GM13976 (cell line): ENCODE measurements around the gene SMARCA4.
"Not testable (repeated sequence)": the region's sequence is repeated elsewhere in the genome, so short reads cannot be mapped to it uniquely, and the experiment has no call there.

Source experiments
- DNase-seq: peaks from one replicate; pipeline ENCODE4 v3.0.0; 2012; ENCODE audit warnings: low spot score
- in situ Hi-C: fragments of 300-500 bp; cut with MboI; formaldehyde crosslinking; loops from one replicate; pipeline ENCODE4 v1.12.0; 2022; ENCODE audit warnings: low sequenced_read_pairs, mixed read lengths, inconsistent platforms; ENCODE audit not compliant: unreplicated experiment
- TF ChIP-seq, protein P1 (sequence below): IDR thresholded peaks from 2 replicates; pipeline ENCODE4 v1.5.1; 2012; ENCODE audit warnings: borderline replicate concordance, mild to moderate bottlenecking; ENCODE audit not compliant: insufficient read depth; ENCODE audit errors: extremely low read depth, missing control alignments, control extremely low read depth

The SMARCA4 gene

DNA sequence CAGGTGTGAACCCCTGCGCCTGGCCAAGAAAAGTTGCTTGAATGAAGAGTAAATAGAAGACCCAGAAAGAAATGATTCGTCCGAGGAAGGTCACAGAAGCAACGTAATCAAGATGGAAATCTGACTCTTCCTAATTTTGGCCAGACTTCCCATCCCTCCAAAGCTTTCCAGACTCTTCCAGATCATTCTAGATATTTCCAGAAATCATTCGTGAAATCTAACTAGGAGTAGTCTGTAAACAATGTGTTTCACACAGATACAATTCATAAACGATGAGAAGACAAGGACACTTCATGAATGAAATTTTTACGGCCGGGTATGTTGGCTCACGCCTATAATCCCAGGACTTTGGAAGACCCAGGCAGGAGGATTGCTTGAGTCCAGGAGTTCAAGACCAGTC, 119.2 kb downstream of the SMARCA4 start:
- TF ChIP-seq, protein P1, sequence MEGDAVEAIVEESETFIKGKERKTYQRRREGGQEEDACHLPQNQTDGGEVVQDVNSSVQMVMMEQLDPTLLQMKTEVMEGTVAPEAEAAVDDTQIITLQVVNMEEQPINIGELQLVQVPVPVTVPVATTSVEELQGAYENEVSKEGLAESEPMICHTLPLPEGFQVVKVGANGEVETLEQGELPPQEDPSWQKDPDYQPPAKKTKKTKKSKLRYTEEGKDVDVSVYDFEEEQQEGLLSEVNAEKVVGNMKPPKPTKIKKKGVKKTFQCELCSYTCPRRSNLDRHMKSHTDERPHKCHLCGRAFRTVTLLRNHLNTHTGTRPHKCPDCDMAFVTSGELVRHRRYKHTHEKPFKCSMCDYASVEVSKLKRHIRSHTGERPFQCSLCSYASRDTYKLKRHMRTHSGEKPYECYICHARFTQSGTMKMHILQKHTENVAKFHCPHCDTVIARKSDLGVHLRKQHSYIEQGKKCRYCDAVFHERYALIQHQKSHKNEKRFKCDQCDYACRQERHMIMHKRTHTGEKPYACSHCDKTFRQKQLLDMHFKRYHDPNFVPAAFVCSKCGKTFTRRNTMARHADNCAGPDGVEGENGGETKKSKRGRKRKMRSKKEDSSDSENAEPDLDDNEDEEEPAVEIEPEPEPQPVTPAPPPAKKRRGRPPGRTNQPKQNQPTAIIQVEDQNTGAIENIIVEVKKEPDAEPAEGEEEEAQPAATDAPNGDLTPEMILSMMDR, result no peak
- in situ Hi-C loops, result no loop called here
- no peak for DNase-seq

DNA sequence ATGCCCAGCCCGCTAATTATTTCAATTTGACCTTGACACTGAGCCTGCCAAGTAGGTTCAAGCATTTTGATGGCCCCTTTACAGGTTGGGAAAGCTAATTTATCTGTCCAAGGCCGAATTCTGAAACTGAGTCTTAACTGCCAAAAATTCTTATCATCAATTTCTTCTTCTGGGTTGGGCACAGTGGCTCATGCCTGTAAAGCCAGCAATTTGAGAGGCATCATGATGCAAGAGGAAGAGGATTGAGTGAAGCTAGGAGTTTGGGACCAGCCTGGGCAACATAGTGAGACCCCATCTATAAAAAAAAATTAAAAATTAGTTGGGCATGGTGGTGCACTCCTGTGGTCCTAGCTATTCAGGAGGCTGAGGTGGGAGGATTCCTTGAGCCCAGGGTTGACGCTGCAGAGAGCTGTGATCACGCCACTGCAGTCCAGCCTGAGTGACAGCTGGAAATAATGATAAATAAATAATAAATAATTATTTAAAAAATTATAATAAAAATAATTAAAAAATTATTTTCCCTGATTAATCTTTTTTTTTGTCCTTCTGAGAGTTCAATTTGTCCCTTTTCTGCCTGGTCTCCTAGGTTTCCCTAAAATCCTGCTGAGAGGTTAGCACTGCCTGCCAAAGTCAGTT, 127.2 kb downstream of the SMARCA4 start:
- DNase-seq, result no peak
- in situ Hi-C loops, result no loop called here
- TF ChIP-seq, protein P1, result no peak

DNA sequence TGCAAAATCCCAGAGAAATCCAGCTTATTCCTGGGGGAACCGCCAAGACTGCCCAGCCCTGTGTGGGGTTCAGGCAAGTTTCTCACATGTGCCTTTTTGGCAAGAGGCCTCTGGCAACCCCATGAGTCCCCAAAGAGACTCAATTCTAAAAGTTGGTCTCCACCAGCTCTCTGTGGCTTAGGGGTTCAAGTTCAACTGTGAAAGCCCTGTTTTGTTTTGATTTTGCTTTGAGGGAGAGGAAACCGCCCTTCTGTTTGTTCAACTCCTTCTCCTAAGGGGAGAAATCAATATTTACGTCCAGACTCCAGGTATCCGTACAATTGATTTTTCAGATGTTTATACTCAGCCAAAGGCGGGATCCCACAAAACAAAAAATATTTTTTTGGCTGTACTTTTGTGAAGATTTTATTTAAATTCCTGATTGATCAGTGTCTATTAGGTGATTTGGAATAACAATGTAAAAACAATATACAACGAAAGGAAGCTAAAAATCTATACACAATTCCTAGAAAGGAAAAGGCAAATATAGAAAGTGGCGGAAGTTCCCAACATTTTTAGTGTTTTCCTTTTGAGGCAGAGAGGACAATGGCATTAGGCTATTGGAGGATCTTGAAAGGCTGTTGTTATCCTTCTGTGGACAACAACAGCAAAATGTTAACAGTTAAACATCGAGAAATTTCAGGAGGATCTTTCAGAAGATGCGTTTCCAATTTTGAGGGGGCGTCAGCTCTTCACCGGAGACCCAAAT, 127.8 kb downstream of the SMARCA4 start:
- in situ Hi-C loops, result no loop called here
- no peak for DNase-seq

GRCh38 chr19:11089254-11090013, 128.6 kb downstream of the SMARCA4 start, which contains the start of gene LDLR:
TSS of gene LDLR (plus strand) at chr19:11089463. CDS start at chr19:11089549, 86 bp downstream.
- peak; percentile 78 for DNase-seq
- TF ChIP-seq, protein P1, result no peak
- in situ Hi-C loops, result no loop called here

More for the DNA sequence above, 127.8 kb downstream of the SMARCA4 start:
- TF ChIP-seq, protein P1, result no peak

DNA sequence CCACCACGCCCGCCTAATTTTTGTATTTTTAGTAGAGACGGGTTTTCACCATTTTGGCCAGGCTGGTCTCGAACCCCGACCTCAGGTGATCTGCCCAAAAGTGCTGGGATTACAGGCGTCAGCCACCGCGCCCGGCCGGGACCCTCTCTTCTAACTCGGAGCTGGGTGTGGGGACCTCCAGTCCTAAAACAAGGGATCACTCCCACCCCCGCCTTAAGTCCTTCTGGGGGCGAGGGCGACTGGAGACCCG, 129.1 kb downstream of the SMARCA4 start:
- in situ Hi-C loops, DNase-seq: not testable (repeated sequence)

- TF ChIP-seq, protein P1, result peak; percentile 4
- DNase-seq, result peak; percentile 96
- in situ Hi-C loops, result no loop called here
Measured at GRCh38 chr19:11090264-11090996, 129.6 kb downstream of the SMARCA4 start.
